Right renal pelvis (tissue), 4 donors: ENCODE results near the gene FAM227B. TPM values are rescaled to one million over a fixed set of nuclear protein-coding genes. Genes with fewer than 3 reads are reported as not detected.
"Not testable (repeated sequence)": the region's sequence is repeated elsewhere in the genome, so short reads cannot be mapped to it uniquely, and the experiment has no call there.

Experiments
- DNase-seq, 4 donors: peaks; one replicate each; pipeline ENCODE4 v3.0.0-alpha.2; 2013; ENCODE audit warnings: low read depth in 4 of 4, low spot score in 3 of 4, missing footprints in 1 of 4
- polyA plus RNA-seq, 4 donors: library from polyadenylated mRNA; unstranded; fragments of 120-200 nt; gene quantifications; one replicate each; pipeline ENCODE4 v1.2.1, GENCODE V29; 2013; ENCODE audit not compliant: insufficient read length in 4 of 4

The FAM227B gene
- polyA plus RNA-seq, 4 donors = 14.0 to 22.3 (median 18.9) TPM

DNA sequence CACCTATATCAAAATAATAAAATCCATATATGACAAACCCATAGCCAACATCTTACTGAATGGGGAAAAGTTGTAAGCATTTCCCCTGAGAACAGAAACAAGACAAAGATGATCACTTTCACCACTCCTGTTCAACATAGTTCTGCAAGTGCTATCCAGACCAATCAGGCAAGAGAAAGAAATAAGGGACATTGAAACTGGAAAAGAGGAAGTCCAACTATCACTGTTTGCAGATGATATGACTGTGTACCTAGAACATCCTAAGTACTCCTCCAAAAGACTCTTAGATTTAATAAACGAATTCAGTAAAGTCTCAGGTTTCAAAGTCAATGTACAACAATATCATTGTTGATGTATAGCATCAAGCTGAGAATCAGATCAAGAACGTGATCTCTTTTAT, 233.1 kb downstream of the FAM227B start:
- no peak for DNase-seq

DNA sequence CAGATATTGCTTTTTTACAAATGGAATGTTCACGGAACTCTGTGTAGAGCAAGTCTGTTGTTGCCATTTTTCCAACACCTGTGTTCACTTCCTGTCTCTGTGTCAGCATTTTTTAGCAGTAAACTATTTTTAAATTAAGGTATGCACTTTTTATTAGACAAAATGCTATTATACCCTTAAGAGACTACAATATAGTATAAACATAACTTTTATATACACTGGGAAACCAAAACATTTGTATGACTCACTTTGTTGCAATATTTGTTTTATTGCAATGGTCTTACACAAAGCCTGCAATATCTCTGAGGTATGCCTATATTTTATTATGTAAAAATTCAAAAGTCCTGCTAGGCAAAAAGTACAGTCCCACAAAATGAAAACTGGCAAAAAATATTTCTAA, 237.4 kb downstream of the FAM227B start:
- no peak for DNase-seq

DNA sequence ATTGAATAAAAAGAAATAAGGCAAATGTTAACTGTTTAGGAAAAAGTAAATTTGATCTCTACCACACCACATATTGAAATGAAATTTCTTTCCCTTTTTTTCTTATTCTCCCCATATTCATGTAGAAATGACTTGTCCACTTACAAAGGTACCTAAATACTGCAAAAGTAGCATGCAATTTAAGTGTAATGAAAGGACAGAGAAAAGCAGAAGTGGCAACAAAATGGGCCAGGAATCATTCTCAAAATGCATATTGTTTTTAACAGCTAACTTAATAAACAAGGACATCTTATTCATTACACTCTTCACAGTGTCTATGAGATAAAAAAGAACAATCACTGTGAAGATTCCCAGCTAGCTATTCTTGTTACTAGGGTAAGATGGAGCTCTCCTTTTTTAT, 238.2 kb downstream of the FAM227B start:
- no peak for DNase-seq

DNA sequence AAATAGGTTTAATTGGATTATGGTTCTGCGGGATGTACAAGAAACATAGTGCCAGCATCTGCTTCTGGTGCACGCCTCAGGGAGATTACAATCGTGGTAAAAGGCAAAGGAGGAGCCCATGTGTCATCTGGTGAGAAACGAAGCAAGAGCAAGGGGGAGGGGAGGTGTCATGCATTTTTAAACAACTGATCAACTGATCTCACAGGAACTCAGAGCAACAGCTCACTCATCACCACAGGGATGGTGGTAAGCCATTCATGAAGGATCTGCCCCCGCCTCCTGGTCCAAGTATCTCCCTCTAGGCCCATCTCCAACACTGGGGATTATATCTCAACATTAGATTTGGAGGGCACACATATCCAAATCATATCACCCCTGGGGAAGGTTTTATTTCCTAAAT, 239.7 kb downstream of the FAM227B start:
- no peak for DNase-seq

DNA sequence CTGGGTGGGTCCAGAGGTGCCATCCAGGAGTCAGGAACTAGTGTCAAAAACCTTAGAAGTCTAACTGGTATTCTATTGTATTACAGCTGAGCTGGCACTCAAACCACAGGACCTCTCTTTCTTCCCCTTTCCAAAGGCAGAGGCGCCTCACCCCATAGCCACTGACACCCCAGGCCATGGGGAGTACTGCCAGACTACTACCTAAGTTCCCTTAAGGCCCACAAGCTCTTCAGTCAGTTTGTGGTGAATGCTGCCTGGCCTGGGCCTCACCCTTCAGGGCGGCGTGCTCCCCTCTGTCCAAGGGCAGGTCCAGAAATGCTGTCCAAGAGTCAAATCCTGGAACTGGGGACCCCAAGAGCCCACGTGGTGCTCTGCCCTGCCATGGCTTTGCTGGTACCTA, 240.6 kb downstream of the FAM227B start:
- DNase-seq = no peak

DNA sequence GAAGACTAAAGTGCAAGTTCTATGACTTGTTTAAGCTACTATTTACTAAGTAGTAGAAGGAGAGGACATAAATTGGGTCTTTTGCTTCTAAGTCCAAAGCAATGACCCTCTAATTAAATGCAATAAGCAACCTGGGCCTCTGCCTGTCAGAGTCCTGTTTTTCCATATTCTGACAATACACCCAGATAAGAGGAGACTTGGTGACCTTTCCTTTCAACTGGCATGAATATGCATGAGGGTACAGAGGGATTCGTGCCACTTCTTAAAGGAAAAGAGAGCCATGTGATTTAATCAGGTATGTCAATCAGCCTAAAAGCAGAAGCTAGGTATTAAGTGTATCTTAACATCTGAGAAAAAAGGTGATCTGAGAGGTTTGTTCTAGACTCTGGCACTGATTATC, 248.3 kb downstream of the FAM227B start:
- DNase-seq = no peak

DNA sequence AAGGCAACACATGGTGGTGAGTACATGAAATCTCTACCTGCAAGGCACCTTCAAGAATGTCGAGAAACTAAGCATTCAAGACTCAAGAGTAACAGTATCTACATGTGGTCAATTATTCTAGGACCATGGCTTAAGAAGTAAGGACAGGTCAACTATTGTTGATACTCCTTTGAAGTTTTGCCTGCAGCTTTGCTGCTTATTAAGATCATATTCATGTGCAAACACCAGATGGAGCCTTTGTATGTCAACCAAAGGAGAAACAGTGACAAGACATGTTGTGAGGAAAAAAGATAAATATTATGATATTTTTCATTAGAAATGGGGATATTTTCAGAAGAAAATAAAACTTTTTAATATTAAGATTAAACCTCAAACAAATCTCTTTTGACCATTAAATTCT, 249.8 kb downstream of the FAM227B start:
- no peak for DNase-seq

DNA sequence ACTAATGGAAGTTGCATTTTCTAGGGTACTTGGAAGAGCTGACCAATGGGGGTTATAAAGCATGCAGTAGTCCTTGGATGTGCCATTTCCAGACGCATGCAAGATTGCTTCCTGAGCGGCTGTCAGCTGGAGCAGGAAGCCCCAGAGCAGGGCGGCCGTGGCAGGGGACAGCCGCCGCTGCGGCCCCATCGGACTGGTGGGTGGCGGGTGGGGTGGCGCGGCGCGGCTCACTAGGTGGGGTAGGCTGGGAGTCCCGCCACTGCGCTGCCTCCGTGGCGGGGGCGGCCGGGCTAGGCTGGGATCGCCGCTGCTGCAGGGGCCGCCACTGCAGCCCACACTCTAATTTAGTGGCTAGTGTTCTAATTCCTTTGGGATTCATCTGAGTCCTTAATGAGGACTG, 254.1 kb downstream of the FAM227B start:
- DNase-seq = no peak

DNA sequence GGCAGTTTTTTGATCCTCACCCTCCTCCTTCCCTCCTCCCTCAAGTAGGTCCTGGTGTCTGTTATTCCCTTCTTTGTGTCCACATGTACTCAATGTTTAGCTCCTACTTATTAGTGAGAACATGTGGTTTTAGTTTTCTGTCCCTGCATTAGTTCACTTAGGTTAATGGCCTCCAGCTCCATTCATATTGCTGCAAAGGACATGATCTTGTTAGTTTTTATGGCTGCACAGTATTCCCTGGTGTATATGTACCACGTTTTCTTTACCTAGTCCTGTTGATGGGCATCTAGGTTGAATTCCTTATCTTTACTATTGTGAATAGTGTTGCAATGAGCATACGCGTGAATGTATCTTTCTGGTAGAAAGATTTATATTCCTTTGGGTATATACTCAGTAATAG, 259.2 kb downstream of the FAM227B start:
- no peak for DNase-seq

DNA sequence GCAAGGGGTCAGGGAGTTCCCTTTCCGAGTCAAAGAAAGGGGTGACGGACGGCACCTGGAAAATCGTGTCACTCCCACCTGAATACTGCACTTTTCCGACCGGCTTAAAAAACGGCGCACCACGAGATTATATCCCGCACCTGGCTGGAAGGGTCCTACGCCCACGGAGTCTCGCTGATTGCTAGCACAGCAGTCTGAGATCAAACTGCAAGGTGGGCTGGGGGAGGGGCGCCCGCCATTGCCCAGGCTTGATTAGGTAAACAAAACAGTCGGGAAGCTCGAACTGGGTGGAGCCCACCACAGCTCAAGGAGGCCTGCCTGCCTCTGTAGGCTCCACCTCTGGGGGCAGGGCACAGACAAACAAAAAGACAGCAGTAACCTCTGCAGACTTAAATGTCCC, 266.2 kb downstream of the FAM227B start:
- not testable (repeated sequence) for DNase-seq

DNA sequence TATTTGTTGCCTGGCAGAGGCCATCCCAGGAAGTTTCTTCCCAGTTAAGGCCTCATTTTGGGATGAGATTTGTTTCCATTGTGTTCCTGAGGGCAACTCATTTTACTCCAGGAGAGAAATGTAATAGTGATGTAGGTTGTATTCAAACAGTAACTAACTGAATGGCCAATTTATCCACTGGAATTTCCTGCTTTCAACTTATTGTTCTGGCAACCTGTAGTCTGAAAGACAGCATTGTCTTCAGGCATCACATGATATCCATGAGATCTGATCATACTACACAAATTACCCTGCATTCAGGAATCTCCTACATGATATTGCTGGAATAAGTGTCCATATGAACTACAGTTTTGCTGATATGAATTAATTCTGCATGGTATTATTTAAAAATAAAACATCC, 277.1 kb downstream of the FAM227B start:
- DNase-seq = no peak

DNA sequence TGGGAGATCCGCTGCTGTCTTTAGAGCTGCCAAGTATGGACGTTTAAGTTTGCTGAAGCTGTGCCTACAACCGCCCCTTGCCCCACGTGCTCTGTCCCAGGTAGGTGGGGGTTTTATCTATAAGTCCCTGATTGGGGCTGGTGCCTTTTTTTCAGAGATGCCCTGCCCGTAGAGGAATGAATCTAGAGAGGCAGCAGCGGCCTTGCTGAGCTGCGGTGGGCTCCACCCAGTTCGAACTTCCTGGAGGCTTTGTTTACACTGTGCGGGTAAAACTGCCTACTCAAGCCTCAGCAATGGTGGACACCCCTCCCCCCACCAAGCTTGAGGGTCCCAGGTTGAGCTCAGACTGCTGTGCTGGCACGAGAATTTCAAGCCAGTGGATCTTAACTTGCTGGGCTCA, 281.0 kb downstream of the FAM227B start:
- no peak for DNase-seq

DNA sequence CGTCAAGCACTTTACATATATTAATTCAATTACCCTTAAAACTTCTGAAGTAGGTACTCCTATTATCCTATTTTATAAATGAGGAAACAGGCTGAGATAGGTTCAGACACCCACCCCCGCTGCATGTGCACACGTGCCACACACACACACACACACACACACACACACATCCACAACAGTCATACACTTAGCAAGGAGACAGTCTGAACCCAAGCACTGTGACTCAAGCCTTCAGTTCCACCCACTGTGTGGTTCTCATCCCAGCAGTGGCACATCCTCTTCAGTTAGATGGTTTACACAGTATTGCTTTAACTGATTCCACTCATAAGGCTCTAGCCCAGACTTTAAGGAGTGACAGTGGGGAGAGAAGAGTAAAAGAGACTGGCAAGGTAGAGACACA, 288.7 kb downstream of the FAM227B start:
- no peak for DNase-seq

DNA sequence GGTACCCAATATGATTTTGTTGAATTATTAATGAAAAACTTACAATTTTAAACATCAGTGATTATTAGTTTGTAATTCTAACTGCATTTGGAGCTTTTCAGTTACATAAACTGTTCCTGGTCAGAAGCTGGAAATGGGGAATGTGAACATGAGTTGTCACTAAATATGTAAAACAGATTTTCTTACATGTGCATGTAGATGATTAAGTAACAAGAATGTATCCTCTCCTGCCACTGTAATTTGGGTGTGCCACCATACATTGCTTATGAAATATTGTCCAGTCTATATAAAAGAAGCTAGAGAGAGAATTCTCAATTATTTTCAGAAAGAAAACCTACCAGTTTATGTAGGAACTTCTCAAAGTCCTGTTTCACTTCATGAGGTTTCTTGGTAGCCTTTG, 289.2 kb downstream of the FAM227B start:
- no peak for DNase-seq

DNA sequence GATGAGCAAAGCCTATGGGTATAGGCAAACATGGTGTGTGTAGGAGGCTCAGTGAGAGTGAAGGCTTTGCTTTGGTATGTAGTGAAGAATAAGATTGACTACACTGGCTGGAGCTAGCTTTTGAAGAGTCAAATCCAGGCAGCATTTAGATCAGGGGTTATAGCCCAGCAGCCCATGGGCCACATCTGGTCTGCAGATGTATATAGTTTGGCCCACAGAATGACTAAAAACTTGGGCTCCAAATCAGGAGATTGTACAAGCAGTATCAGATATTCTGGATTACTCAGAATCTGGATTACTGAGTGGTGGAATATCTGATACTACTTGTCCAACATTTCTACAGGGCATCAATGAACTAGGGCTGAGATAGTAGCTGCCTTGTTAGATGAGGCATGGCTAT, 290.5 kb downstream of the FAM227B start:
- DNase-seq = no peak

DNA sequence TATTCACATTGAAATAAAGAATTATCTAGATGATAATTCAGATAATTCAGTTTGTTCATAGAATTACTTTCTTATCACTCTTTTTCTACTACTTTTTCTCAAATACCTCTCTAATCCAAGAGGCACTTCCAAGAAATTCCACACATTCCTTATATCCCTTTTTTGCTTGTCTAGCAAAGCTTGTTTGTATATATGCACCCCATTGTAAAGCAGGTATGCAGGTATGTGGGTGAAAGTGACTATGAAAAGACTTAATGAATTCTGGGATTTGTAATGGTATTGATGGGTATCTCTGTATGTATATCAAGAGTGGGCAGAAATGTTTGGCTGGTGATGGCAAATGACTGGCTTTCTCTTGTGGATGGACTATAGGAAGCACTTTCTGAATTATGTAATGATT, 291.7 kb downstream of the FAM227B start:
- DNase-seq = no peak

DNA sequence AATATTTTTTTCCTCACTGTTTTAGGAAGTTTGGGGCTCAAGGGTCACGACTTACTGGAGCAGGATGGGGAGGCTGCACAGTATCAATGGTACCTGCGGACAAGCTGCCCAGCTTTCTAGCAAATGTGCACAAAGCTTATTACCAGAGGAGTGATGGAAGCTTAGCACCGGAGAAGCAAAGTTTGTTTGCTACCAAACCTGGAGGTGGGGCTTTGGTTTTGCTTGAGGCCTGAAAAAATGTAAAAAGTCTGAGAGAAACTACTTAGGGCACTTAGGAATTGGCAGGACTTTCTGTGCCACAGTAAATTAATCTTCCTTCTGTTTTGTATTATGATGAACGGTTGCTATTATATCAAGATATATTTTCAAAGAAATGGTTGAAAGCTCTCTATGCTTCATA, 292.7 kb downstream of the FAM227B start:
- no peak for DNase-seq

DNA sequence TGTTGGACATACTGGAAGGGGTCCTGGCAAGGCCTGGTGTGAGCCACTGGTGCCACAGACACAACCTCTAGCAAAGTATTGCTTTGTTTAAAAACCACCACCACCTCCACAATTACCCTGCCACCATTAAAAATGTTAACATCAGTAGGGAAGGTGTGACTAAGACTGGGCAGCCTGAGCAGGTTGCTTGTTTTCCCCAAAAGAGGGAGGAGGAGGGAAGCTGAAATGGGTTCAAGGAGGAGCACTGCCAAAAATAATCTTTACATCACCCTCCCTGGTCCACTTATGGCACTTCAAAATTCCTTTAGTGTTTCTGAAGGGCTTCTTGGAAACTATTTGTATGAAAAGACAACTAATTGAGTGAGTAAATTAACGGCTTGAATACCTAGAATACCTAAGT, 297.4 kb downstream of the FAM227B start:
- no peak for DNase-seq

DNA sequence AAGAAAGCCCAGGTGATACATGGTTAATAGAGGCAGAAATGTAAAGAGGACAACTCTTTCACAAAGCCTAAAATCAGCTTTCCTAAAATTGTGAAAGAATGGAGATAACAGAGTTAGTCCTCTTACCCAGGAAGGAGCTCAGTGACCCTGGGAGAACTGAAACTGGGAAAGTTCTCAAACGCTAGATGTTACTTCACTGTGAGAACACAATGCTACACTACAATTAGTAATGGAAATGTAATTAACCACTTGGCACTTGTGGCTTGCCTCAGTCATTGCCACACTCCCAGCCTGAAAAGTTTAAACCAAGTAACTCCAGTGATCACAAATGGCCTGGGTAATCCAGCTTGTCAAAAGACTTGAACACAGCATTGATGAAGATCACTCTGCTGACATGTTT, 300.3 kb downstream of the FAM227B start:
- DNase-seq = no peak

DNA sequence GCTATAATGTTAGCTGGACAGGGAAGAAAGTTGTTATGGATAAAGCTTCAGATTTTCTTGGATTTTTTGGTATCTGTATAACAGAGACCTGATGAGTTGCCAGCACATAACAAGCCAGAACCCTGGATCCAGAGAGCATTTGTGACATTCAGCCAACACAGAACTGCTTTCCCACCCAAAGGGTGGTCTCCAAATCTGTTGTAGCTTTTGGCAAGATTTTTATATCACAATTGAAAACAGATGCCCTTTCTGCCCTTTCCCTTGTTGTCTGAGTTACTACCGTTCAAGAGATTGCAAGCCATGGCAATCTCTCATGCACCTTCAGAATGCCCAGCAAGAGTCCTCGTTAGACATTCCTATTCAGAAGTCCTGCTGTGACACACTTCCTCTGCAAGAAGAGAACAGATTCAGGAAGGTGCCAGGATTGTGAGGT, 305.2 kb downstream of the FAM227B start:
- DNase-seq = no peak

DNA sequence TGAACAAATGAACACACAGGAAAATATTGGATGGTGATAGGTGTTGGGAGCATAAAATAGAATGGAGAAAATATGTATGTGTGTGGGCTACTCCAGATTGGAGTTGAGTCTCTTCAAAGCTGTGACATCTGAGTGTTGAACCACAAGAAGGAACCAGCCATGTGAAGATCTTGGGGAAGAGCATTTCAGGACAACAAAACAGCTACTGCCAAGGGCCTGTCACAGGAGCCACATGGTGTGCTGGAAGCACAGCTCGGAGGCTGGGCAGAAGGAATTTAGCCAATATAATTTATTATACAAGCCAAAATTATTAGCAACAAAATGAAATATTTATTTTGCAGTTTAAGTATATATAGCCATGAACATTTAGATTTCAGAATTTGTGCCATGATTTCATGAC, 305.9 kb downstream of the FAM227B start:
- no peak for DNase-seq

DNA sequence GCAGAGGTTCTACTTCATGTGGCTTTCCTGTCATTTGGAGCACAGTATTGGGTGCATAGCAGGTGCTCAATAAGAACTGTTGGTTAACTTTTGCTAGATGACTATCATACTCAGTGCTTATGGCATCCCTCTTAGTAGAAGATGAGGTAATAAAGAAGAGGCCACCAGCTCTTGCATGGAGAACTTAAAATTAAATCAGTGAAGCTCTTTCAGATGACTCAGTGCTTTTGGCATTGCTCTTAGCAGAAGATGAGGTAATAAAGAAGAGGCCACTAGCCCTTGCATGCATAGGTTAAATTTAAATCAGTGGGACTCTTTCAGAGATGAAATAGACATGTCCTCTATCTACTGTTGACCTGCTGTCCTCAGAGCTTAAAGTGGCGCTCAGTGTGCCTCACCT, 307.0 kb downstream of the FAM227B start:
- no peak for DNase-seq

DNA sequence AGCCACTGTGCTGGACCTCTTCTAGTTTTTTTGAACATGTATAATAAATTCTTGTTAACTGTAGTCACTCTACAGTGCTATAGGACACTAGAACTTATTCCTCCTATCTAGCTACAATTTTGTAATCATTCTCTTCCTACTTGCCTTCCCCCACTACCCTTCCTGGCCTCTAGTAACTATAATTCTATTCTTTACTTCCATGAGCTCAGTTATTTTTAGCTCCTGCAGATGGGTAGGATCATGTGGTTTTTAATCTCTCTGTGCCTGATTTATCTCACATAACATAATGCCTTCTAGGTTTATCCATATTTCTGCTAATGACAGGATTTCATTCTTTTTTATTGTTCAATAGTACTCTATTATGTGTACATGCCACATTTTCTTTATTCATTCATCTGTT, 310.7 kb downstream of the FAM227B start:
- no peak for DNase-seq

DNA sequence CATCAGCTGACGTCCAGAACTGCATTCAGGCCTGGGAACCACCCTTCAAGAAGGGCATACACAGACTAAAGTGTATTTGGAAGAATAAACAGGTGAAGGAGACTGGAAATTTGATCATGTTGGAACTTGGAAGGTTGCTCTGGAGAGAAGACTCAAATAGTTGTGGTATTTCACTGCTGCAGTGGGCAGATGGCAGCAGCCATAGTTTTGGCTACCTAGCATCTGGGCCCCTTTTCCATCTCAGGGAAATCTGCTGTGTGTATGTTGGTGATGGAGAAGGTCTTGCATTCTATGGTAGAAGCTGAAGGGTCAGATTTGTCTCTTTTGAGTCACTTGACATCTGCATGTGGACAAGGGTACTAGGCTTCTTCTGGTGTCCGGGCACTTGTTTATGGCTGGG, 311.9 kb downstream of the FAM227B start:
- DNase-seq = no peak
